HG02763 (cell line): Measurements from ENCODE around the gene CHST11.
"Not testable (repeated sequence)": the region's sequence is repeated elsewhere in the genome, so short reads cannot be mapped to it uniquely, and the experiment has no call there.

Source experiments
- ATAC-seq: cut with Tn5 transposase; IDR thresholded peaks from one replicate; pipeline ENCODE4 v1.9.1; 2021; ENCODE audit warnings: mild to moderate bottlenecking, moderate library complexity; ENCODE audit not compliant: unreplicated experiment

The CHST11 gene

DNA sequence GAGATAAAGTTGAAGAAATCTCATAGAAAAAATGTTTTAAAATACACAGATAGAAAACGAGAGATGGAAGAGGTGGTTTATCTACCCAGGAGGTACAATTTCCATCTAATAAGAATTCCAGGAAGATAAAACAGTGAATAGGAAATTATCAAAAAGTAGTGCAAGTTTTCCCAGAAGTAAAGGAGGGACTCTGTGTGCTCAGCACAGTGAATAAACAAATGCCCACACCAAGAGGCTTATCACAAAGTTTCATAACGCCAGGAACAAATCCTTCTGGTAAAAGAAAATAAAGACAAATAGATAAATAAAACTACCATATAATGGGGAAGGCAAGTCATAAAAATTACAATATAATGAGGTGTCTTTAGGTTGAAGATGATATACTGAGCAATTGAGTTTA is 322.4 kb downstream of the CHST11 start:
- no peak for ATAC-seq

DNA sequence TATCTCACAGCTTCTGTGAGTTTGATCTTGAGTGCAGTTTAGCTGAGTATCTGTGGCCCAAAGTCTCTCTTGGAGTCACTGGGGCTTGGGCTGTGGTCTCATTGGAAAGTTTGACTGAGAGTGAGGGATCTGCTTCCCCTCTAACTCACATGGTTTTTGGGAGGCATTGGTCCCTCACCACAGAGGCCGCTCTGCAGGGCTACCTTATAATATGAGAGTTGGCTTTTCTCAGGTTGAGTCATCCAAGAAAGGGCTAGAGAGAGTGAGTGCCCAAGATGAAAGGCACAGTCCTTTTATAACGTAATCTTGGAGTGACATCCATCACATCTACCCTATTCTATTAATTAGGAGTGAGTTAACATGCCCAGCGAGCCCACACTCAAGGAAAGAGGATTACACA is 325.5 kb downstream of the CHST11 start:
- no peak for ATAC-seq

DNA sequence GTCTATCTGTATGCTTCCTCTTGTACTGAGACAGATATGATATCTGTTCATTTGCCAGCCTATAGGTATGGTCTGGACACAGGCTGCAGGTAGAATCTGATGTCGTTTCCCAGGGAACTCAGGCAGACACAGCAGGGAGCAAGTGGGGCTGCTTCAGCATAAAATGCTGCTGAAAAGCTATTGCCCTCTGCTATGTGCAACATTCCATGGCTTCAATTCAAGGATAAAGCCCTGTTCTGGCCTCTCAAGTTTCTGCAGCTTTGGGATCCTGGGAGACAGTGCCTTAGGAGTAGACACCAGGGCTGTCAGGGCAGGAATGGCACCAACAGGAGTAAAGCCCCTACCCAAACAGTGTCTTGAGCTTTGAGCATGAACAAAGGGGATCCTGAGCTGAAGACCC is 327.8 kb downstream of the CHST11 start:
- ATAC-seq, result no peak

DNA sequence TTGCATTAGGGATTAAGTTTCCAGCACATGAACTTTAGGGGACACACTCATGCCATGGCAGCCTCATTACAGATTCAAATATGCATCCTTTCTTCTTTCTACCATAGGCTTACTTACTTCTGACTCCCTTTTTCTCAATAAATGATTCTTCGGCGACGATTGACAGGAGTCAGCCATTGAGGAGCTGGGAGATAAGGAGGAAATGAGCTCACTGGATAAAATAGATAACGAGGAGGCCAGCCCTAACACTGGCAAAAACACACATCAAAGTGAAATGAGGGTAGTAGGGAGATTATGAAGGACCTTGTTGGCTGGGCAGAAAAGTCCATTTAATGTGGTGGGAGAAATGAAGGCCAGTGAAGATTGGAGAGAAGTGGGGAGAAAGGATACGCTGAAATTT is 329.1 kb downstream of the CHST11 start:
- ATAC-seq, result no peak

DNA sequence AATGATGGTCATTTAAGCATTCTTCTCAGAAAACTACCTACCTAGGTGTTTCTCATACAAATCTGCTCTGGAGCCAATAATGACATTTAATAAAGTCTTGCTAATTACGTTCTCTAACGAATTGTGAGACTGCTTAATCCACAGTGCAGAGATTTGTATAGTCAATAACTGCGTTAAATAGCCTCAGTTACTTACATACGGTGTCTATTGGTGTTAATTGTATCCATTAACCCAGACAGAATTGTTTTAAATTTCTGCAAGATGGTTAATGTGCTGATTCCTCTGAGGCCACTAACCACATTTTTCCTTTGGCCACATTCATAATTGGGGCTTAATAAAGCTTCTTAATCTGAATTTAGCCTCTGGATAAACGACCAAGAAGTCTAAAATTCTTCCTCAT is 329.6 kb downstream of the CHST11 start:
- ATAC-seq, result no peak

DNA sequence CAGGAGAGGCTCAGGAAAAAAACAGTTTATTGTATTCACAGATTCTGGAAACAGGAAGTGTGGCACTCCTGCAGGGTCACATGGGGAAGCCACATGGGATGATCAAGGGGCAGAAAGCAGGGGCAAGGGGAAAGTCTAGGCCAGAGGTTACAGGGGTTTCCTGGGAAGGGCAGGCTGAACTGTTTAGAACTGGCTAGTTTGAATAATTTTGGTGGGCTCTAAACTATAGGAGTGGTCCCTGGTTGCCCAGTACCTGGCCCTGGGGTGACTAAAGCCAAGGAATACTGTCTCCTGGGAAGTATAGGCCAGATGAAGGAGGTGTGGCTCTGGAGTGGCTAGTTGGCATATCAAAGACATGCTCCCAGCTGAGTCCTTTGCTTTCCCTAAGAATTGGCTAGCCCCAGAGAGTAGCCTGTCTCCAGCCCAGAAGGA is 332.1 kb downstream of the CHST11 start:
- no peak for ATAC-seq

DNA sequence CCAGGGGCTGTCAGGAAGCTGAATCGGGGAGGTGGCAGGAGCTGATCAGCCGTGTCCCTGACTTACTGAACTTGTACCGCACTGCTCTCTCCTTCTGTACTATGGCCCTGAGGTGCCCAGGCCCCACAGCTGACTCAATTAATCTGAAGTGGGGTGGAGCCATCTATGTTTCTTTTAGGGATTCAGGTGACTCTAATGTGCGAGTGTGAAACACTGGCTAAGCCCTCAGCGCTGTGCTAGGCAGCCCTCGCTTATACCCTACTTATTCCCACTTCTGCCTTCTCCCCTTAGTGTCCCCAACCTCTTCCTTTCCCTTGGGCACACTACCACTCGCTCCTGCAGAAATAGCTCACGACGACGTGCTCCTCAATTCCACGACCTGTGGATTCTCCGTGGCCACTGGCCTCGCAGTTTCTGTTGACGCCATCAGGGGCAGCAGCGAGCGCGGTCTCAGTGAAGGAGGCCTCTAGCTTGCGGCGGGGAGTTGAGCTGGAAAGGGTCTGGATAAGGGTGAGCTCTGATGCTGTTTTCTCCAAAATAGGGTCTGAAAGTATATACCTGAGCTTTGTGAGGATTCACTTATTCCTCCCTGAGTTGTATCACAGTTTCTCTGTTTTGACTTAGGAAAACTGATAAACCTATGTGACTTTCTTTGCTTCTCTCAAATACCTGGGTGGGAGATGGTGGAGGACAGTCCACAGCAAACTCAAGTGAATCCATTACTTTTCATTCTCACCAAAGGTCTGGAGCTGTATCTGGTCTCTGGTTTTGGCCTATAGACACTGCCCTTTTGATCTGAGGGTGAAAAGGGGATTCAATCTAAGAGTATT is 333.8 kb downstream of the CHST11 start:
- ATAC-seq, result no peak

DNA sequence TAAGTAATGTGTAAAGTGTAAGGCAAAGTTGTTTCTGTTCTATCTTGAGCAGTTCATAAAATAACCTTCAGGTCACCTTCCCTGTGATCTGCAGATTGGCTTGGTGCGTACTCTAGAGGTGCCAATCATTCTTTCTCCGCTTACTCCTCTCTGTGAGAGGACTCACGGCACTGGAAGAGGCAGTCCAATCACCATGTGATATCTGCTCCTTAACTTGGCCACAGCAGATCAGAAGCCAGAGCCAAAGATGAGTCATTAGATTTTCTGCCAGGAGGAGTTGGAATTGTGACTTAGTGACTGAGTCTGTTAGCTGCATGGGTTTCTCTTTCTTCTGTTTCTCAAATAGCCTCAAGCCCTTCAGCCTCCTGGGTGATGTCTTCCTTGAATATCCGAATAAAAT is 335.8 kb downstream of the CHST11 start:
- ATAC-seq, result no peak

DNA sequence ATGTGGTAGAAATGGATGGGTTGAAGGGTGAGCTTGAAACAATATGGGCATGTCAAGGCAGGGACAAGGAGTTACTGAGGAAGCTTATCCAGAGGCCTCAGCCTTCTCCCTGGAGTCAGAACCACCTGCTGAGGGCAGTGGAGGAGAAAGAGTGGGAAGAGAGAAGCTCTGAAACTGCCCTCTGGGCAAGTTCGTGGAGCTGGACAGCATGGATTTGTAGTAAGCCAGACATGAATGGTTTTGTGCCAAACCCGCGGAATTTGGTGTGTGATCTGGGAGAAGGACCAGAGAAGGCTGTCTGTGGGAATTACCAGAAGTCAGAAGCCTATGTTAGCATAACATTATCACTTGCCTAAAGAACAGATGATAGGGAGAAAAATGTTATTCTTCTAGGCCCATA is 336.5 kb downstream of the CHST11 start:
- ATAC-seq, result no peak

DNA sequence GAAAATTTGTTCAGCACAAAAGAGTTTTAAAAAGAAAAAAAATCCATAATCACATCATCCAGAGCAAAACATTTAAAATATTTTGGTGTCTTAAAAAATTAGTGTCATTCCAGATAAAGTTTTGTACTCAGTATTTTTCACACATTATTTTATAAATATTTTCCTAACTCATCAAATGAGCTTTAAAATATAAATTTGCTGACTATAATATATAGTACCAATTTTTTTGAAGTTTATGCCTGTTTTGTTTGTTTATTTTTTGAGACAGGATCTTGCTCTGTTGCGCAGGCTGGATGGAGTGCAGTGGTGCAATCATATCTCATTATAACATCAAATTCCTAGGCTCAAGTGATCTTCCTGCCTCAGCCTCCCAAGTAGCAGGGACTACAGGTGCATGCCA is 337.2 kb downstream of the CHST11 start:
- no peak for ATAC-seq

DNA sequence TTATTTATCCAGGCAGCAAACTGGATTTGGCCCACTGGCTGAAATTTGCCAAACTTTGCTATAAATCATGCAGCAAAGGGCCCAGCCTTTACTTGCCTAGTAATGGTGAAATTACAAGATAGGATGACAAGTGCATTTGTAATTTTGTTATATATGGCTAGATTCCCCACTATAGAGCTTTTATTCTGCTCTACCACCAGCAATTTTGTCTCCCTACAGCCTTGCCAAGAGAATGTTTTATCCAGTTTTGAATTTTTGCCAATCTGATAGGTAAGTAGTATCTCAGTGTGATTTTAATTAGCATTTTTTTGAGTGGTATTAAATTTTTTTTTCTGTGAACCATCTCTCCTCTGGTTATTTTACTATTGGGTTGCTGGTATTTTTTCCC is 339.7 kb downstream of the CHST11 start:
- no peak for ATAC-seq

DNA sequence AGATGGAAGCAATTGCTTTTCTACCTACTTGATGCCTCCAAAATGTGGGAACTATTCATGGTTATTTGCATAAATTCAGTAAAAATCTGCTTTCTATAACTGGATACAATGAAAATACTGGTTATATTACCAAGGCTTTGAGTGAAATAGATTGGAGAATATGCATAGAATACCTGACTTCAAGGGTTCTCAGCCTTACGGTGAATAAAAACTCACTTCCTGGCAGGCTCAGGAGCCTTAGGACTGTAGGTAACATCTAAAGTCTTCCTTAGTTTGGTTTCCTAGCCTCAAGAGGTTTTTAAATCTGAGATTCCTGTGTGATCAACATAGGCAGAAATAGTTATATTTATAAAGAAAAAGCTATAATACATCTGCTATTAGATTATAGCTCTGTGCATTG is 342.7 kb downstream of the CHST11 start:
- no peak for ATAC-seq

DNA sequence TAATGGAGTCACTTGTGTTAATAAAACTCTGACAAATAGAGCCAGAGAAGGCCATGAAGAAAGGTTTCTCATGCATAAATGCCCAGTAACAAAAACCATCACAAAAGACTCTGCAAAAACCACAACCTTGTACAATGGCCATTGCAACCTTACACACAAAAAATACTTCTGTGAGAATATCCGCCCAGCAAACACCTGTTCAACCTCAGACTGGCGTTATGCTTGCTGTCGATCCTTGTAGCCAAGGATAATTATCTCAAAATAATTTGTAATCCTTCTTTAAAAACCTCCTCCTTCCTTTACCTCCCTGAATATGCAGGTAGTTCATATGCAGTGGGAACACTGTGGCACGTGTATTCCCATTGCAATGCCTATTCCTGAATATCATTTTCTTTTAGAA is 344.3 kb downstream of the CHST11 start:
- no peak for ATAC-seq

DNA sequence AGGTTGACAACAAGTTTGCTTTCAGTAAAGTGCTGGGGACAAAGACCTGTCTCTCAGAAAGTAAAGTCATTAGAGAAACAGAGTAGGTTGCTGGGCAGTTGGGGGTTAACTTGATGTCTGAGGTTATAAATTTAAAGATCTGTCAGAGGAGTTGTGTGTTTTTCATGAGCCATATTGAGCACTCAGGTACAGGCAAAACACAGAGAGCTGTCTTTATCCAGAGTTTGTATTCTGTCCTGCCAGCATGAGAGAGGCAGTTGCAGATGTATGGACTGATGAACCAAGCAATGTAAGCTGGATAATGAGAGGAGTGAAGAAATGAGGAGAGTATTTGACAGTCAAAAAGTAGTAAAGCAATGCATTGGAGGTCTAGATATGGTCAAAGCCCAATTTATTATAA is 344.7 kb downstream of the CHST11 start:
- no peak for ATAC-seq

DNA sequence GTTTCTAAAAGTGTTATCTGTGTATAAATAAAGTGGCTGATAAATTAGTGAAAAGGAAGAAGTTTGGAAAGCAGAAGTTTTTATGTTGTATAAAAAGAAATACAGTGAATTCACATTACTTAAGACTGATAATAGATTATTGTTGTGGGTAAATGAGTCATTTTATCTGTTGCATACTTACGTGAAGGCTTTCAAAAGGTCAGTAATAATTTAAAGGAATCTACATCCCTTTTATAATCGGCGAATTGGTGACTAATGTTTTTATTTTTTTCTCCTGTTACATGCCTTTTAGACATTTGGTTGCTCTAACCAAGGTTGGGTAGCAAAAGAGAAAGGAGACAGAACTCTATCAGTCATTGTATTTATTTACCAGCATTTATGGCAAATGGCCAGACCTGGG is 345.5 kb downstream of the CHST11 start:
- ATAC-seq, result no peak

DNA sequence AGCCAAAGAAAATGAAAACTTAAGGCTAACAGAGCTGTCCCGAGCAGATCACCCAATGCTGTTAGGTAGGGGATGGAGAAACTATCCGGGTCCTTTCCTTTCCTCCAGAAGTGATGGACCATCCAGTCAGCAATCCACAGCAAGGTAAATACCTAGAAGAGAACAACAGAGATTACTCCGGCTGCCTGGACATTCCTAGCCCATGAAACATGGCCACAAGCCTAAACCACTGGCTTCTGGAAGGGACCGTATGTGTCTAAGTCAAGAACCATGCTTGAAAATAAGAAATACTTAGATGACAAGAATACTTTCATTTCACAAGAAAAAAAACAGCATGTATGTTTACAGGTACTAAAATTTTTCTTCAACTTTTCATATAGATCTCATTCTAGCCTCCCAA is 348.4 kb downstream of the CHST11 start:
- ATAC-seq, result no peak

DNA sequence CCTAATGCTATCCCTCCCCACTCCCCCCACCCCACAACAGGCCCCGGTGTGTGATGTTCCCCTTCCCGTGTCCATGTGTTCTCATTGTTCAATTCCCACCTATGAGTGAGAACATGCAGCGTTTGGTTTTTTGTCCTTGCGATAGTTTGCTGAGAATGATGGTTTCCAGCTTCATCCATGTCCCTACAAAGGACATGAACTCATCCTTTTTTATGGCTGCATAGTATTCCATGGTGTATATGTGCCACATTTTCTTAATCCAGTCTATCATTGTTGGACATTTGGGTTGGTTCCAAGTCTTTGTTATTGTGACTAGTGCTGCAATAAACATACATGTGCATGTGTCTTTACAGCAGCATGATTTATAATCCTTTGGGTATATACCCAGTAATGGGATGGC is 349.4 kb downstream of the CHST11 start:
- ATAC-seq, result not testable (repeated sequence)

DNA sequence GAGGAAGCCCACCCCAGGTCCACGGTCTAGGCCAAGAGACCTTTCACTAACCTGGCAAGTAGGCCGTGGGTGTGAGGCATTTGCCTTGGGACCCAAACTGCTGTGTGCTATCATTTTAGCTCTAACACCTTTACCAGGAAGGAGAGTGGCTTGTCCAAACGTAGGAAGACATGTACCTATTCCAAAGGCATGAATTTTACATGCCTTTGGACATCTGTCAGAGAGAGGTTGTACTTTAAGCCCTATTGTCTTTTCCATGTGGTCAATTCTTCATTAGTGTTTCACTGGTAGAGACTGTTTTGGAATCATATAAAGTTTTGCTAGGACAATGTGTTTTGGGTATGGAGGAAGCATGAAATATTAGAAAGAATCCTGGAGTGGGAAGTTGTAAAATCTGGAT is 352.5 kb downstream of the CHST11 start:
- ATAC-seq, result no peak

DNA sequence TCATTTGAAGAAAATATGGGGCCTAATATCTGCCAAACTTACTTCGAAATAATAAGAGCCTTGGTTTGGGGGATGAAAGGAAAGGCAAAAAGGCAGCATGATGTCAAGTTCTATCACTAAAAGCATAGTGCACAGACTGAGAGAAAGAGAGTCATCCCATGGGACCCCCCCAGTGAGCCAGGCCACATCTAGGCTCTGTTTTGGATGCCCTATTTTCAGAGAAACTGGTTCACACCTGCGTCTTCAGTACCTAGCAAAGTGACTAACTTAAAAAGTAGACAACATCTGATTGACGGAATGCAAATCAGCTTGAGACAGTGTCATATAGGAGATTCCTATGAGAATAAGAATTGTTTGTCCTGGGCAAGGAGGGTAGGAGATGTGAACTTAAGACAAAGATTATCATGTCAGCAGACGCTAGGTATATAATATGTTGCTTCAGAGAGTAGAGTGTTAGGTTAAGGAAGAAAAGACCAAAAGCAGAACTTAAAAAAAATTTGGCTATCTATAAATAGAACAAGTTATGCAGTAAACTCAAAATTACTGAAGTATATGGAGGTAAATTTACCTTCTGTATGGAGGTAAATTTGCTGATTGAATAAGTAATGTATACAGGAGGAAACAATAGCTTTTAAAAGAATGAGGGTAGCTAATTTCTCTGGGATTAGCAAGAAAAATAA is 353.1 kb downstream of the CHST11 start:
- ATAC-seq, result no peak
